GM18517 (cell line): ENCODE results near the gene PTBP3.
"Not testable (repeated sequence)": the region's sequence is repeated elsewhere in the genome, so short reads cannot be mapped to it uniquely, and the experiment has no call there.

Experiments
- ATAC-seq: cut with Tn5 transposase; IDR thresholded peaks from one replicate; pipeline ENCODE4 v1.9.1; 2021; ENCODE audit warnings: mild to moderate bottlenecking, moderate library complexity; ENCODE audit not compliant: unreplicated experiment

Gene PTBP3, protein sequence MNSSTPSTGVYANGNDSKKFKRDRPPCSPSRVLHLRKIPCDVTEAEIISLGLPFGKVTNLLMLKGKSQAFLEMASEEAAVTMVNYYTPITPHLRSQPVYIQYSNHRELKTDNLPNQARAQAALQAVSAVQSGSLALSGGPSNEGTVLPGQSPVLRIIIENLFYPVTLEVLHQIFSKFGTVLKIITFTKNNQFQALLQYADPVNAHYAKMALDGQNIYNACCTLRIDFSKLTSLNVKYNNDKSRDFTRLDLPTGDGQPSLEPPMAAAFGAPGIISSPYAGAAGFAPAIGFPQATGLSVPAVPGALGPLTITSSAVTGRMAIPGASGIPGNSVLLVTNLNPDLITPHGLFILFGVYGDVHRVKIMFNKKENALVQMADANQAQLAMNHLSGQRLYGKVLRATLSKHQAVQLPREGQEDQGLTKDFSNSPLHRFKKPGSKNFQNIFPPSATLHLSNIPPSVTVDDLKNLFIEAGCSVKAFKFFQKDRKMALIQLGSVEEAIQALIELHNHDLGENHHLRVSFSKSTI

DNA sequence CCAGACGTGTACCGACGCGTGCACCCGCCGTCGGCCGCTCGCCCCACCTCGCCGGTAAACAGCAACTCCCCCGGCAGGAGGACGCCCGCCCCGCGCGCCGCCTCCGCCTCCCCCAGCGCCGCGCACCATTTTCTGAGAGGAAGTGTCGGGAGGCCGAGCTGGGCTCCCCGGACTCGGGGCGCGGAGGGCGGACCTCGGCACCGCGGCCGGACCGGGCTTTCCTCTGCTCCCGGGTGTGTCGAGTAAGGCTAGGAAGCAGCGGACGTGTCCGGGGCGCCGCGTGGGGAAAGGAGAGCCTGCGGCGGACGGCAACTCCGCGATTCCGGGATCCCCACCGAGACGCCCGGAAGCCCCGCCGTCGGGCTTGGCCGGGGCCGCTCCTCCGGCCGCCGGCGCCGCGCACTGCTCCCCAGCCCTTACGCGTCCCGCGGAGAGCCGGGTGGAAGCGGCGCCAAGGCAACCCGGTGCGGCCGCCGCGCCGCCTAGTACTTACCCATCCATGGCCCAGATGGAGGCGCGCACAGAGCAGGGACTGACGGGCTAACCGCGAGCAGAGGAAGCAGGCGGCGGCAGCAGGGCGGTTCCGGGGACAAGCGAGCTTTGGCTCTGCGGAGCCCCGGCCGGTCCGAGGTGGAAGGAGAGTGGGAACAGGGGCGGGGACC, at the start of gene PTBP3:
TSS of gene PTBP3 (minus strand) at position 643 of the 662 bp plus-strand sequence. CDS start 35,754 bp downstream, outside the sequence.
- peak; percentile 53 for ATAC-seq

DNA sequence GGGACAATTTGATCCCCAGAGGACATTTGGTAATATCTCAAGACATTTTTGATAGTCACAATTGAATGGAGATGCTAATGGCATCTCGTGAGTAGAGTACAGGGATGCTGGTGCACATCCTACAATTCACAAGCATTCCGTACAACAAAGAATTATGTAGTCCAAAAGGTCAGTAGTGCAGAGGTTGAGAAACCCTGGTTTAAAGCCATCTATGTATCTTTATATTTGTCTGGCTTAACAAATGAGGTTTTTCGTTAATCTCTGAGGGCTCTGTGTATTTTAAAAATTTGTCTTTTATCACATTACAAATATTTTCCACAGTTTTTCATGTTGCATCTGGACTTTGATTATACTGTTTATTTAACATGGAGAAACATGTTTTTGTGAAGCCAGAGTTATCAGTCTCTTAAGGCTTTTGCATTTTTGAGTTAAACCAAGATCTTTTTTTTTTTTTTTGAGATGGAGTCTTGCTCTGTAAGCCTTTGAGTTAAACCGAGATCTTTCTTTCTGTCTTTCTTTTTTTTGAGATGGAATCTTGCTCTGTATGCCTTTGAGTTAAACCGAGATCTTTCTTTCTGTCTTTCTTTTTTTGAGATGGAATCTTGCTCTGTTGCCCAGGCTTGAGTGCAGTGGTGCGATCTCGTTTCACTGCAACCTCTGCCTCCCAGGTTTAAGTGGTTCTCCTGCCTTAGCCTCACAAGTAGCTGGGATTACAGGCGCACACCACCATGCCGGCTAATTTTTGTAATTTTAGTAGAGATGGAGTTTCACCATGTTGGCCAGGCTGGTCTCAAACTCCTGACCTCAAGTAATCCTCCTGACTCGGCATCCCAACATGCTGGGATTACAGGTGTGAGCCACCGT, 49.3 kb upstream of the PTBP3 start:
- ATAC-seq, result no peak

DNA sequence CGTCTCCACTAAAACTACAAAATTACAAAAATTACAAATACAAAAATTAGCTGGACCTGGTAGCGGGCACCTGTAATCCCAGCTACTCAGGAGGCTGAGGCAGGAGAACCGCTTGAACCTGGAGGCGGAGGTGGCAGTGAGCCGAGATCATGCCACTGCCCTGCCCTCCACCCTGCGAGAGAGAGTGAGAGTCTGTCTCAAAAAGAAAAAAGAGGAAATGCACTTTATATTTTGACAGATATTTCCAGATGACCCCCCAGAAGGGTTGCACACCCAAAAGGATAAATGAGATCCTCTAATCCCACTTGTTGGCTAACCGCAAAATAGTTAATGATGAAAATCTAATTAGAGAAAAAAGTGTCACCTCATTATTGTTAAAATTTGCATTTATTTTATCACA, 48.6 kb upstream of the PTBP3 start:
- ATAC-seq, result no peak

DNA sequence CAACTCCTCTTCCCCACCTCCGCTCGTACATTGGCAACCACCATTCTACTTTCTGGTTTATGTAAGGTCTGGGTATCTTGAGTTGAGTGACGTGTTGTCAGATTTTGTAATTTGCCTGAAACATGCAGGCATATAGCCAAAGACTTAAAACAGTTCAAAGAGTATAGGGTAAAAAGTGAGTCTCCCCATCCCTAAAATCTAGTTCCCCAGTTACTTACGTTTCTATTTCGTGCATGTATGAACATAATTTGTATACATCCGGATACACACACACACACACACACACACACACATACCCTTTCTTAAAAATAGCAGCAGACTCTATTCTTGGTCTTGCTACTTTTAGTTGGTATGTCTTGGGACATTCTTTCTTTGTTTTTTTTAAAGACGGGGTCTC, 47.4 kb upstream of the PTBP3 start:
- ATAC-seq, result no peak

DNA sequence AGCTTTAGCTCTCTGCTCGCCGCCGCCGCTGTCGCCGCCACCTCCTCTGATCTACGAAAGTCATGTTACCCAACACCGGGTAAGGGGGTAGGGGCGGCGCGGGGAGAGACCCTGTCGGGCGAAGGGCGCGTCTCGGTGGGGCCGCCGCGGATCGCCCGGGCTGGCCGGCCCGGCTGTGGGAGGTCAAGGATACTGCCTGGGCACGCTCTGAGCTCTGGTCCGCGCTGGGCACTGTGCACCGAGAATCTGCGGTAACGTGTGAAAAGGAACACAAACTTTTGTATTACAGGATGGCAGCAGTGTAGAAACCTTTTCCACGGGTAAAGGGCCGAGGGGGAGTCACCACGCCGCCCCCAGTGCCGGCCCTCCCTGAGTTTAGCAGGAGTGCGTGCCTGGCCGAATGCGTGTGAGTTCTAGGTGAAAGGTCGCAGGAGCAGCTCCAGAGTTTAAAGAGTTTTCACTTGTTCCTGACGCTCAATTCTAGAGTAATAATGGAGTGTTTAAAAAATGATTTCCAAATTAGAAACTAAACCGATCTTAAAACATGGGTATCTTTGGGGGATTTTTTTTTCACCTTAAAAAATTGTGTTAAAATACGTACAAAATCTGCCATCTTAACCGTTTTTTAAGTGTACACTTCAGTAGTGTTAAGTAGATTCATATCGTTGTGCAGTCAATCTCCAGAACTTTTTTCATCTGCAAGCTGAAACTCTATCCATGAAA, 46.8 kb upstream of the PTBP3 start, which contains the start of gene HSDL2:
TSS of gene HSDL2 (plus strand) at position 7 of the 723 bp plus-strand sequence. CDS start at position 63, 56 bp downstream.
- peak; percentile 25 for ATAC-seq

DNA sequence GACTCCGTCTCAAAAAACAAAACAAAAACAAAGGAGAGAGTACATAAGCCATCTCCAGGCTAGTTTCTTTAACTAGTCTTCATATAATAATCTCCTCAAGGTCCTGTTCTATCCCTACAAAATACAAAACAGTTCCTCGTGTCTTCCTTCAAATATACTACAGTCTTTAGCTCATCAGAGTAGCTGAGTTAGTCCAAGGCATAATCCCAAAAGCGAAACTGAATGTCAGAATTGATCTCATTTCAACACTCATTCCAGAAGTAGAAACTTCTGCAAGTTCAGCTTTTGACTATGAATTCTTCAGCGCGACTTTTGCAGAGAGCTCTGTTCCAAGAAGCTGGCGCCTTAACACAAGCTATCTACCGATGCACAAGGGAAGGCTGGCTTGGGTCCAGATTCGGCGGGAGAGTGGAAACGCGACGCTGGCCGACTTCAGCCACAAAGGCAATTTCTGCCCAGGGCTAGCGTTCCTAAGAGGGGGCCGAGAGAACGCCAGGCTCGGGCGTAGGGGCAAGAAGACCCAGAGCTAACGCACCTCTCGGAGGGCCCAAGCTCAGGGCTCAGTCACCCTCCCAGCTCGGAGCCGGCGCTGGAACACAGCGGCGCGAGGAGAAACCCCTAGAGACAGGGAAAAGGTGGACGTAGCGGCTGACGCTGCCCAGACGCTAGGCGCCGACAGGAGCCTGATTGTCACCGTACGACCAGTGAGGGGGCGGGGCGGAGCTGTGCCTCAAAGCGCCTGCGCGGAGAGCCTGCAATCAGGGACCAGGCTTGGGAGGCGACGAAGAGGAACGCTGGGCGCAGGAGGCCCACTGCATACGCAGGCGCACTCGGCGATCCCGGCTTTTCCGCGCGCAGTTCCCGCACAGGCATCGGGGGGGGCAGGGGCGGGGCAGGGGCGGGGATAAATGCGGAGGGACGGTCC, 46.0 kb upstream of the PTBP3 start:
- peak; percentile 79 for ATAC-seq

DNA sequence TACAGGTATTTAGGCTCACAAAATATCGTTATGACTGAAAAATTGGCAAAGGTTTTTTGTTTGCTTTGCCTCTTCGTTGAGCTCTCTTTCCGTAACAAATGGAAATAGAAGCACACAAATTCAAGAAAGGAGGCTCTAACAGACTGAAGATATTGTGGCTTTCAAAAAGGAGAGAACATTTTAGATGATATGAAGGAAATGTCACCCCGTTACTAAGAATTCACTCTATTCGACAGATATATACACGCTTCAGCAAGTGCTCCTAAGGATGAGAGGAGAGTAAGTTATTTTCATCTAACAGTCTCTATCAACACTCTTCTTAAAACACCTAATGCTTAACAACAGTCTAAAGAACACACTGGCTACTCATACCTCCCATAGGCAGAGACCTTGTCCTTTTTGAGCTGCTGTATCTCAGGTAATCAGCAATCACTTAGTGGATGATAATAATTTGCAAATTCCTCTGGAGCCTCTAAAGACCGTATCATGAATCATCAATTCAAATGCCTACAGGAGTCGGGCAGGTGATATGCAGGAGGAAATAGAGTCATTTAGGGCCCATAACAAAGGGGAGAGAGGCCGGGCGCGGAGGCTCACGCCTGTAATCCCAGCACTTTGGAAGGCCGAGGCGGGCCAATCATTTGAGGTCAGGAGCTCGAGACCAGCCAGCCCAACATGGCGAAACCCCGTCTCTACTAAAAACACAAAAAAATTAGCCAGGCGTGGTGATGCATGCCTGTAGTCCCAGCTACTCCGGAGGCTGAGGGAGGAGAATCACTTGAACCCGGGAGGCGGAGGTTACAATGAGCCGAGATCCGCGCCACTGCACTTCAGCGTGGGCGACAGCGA, 45.1 kb upstream of the PTBP3 start:
- ATAC-seq, result peak; percentile 24

DNA sequence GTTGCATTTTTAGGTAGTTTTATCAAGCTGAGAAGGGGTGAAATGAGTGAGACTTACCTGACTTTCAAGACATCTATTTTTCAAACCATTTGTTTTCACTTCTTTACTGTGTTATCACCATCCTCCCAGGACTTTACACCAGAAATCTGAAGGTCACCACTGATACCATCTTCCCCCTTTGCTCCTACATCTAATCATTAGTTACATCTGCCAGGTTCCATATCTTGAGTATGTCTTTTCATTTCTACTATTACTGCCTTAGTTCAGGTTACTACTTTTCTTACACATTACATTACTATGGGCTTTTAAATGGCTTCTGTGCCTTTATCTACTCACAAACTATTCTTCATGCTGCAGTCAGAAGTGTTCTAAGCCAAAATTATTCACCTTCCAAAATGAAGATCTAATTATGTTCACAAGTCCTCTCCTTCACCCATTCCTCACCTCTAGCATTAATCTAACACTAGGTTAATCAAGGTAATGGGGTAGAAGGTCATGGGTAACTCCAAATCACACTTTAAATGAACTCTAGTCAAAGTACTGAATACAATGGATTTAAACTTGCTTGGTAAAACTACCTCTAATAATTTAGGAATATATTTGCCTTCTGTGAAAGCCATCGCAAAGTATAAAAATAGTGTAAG, 44.4 kb upstream of the PTBP3 start:
- no peak for ATAC-seq

DNA sequence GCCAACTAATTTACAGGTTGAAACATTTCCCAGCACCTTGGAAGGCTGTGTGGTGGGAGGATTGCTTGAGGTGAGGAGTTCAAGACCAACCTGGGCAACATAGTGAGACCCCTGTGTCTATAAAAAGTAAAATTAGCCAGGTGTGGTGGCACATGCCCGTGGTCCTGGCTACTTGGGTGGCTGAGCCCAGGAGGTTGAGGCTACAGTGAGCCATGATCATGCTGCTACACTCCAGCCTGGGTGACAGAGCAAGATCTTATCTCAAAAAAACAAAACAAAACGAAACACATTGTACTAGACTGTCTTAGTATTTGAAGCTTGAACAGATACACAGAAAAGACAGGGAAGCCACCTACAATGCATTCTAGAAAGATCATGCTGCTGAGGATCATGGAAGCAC, 43.7 kb upstream of the PTBP3 start:
- ATAC-seq, result no peak

DNA sequence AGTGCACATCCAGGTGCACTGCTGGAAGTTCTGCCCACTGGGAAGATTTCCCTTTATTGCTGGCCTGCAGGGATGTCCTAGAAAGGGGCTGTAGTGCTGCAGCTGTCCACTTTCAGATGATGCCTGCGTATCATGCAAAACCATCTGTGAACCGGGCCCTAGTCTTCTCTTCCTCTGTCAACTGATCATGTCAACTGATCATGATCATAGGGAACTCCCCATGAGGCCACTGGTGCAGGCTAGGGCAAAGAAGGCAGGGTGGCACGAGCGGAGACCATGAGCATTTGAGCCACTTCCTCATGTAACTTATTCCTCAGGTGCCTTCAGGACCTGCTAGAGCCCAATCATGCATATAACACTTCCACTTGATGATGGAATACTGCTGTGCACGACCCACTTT, 41.9 kb upstream of the PTBP3 start:
- no peak for ATAC-seq

DNA sequence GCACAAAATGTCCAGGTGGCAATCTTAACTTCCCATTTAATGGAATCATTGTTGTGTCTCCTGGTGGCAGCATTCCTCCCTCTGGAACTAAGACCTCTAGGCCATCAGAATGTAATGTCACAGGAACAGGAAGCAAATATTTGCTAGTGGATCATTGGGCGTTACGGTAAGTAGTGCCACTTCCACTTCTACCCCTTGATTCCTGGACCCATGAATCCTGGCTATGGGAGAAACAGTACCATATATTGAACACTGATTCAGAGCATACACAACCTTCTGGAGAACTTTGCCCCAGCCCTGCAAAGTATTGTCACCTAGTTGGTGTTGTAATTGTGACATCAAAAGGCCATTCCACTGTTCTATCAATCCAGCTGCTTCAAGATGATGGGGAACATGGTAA, 40.8 kb upstream of the PTBP3 start:
- ATAC-seq, result not testable (repeated sequence)

DNA sequence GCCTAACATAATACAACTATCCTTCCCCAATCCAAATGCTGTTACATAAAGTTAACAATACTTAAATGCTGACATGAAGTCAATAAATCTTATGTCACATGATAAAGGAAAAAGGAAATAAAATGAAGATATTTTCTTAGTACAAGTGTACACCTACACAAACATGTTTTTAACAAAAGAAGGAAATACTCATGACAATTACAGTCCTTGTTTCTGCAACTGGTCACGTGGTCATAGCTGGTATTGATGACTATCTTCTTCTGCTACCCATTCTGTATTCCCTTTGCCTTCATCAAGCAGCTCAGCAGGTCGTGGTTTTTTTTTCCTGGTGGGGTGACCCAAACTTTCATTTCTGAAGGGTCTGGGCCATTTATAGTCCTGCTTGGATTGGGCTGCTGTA, 40.2 kb upstream of the PTBP3 start:
- ATAC-seq, result not testable (repeated sequence)

DNA sequence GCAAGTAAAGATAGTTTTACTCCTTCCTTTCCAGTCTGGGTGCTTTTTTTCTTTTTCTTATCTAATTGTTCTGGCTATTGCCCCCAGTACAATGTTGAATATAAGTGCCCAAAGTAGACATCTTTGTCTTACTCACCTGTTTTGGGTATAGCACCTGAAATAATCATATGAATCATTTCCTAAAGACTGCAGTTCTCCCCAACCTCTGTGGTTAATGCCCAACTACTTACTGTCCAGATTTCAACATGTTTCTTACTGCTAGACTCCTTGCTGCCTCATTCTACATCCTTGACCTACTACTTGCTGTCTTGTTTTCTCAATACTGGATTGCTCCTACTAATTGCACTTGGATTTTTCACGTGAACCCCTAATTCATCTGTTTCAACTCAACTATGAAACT, 37.6 kb upstream of the PTBP3 start:
- no peak for ATAC-seq

DNA sequence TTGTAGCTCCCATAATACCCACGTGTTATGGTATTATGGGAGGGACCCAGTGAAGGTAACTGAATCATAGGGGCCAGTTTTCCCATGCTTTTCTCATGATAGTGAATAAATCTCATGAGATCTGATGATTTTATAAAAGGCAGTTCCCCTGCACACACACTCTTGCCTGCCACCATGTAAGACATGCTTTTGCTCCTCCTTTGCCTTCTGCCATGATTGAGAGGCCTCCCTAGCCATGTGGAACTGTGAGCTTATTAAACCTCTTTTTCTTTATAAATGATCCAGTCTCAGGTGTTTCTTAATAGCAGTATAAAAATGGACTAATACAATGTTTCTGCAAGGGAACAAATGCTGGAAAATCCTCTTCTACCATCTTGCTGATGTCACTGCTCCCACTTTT, 36.4 kb upstream of the PTBP3 start:
- ATAC-seq, result no peak

DNA sequence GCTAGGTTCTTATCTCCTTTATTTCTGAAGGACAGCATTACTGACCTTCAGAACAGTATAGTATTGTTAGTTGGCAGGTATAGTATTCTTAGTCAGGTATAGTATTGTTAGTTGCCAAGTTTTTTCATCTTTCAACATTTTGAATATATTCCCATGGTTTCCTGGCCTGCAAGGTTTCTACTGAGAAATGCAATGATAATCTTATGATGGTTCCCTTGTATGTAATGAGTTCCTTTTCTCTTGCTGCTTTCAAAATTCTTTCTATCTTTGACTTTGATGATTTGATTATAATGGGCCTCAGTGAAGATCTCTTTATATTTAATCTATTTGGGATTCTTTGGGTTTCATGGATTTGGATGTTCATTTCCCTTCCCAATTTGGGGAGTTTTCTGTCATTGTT, 34.0 kb upstream of the PTBP3 start:
- no peak for ATAC-seq

DNA sequence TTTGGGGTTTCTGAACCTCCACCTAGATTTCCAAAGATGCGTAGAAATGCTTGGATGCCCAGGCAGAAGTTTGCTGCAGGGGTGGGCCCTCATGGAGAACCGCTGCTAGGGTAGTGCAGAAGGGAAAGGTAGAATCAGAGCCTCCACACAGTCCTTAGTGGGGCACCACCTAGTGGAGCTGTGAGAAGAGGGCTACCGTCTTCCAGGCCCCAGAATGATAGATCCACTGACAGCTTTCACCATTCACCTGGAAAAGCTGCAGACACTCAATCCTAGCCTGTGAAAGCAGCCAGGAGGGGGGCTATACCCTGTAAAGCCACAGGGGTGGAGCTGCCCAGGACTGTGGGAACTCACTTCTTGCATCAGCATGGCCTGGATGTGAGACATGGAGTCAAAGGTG, 33.2 kb upstream of the PTBP3 start:
- ATAC-seq, result no peak

DNA sequence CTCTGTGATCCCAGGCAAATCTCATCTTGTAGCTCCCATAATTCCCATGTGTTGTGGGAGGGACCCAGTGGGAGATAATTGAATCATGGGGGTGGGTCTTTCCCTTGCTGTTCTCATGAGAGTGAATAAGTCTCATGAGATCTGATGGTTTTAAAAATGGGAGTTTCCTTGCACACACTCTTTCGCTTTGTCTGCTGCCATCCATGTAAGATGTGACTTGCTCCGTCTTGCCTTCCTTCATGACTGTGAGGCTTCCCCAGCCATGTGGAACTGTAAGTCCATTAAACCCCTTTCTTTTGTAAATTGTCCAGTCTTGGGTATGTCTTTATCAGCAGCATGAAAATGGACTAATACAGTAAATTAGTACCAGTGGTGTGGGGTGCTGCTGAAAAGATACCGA, 31.8 kb upstream of the PTBP3 start:
- ATAC-seq, result not testable (repeated sequence)

DNA sequence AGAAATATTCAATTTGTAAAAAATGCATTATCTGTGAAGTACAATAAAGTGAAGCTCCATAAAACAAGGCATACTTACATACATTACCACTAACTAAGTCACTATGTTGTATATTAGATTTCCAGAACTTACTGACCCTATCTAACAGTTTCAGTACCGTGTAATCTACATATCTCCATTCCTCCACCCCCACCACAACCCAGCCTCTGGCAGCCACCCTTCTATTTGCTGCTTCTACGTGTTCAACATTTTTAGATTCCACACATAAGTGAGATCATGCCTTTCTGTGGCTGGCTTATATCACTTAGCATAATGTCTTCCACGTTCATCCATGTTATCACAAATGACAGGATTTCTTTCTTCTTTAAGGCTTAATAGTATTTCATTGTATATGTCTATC, 31.3 kb upstream of the PTBP3 start:
- ATAC-seq, result no peak
